H9 (cell line): ENCODE results near the gene RHBDF1. TPM values are rescaled to one million over a fixed set of nuclear protein-coding genes. Genes with fewer than 3 reads are reported as not detected.

Source experiments
- DNase-seq: peaks from one replicate; pipeline ENCODE4 v3.0.0-alpha.2; 2017
- H2AFZ ChIP-seq: one replicate; pipeline ENCODE4 v1.6.1; 2013; ENCODE audit warnings: mild to moderate bottlenecking, low read length, control low read depth, moderate library complexity
- H2AK5ac ChIP-seq: 2 replicates; pipeline ENCODE4 v1.6.1; 2013; ENCODE audit warnings: low read length, control low read depth, mixed read lengths; ENCODE audit not compliant: insufficient read length
- H2BK120ac ChIP-seq: one replicate; pipeline ENCODE4 v1.6.1; 2013; ENCODE audit warnings: low read depth, mild to moderate bottlenecking, low read length, control low read depth, inconsistent platforms; ENCODE audit not compliant: poor library complexity, severe bottlenecking
- H2BK12ac ChIP-seq: 2 replicates; pipeline ENCODE4 v1.6.1; 2013; ENCODE audit warnings: low read length, control low read depth, mixed read lengths, low read depth; ENCODE audit not compliant: insufficient read length
- H2BK15ac ChIP-seq: 2 replicates; pipeline ENCODE4 v1.6.1; 2013; ENCODE audit warnings: low read depth, low read length, control low read depth
- H2BK20ac ChIP-seq: one replicate; pipeline ENCODE4 v1.6.1; 2013; ENCODE audit warnings: low read depth, mild to moderate bottlenecking, low read length, control low read depth, inconsistent platforms; ENCODE audit not compliant: poor library complexity, severe bottlenecking
- H2BK5ac ChIP-seq: 2 replicates; pipeline ENCODE4 v1.6.1; 2013; ENCODE audit warnings: low read length, control low read depth, mixed read lengths; ENCODE audit not compliant: insufficient read length
- H3K14ac ChIP-seq: 2 replicates; pipeline ENCODE4 v1.6.1; 2013; ENCODE audit warnings: low read length, control low read depth; ENCODE audit not compliant: insufficient read depth
- H3K18ac ChIP-seq: 2 replicates; pipeline ENCODE4 v1.6.1; 2013; ENCODE audit warnings: low read depth, mild to moderate bottlenecking, mixed read lengths, low read length, control low read depth; ENCODE audit not compliant: insufficient read length
- H3K23ac ChIP-seq: 2 replicates; pipeline ENCODE4 v1.6.1; 2013; ENCODE audit warnings: low read length, control low read depth, mixed read lengths, low read depth; ENCODE audit not compliant: insufficient read length
- H3K23me2 ChIP-seq: 2 replicates; pipeline ENCODE4 v1.6.1; 2013; ENCODE audit warnings: low read depth, mild to moderate bottlenecking, mixed read lengths, low read length, control low read depth; ENCODE audit not compliant: insufficient read length, poor library complexity, severe bottlenecking
- H3K27ac ChIP-seq: 2 replicates; pipeline ENCODE4 v1.5.1; 2013; ENCODE audit warnings: low read length, control low read depth, mixed read lengths, low read depth; ENCODE audit not compliant: insufficient read length
- H3K27me3 ChIP-seq: 2 replicates; pipeline ENCODE4 v1.6.1; 2013; ENCODE audit warnings: low read length, control low read depth, inconsistent platforms; ENCODE audit not compliant: insufficient read depth
- H3K4ac ChIP-seq: 2 replicates; pipeline ENCODE4 v1.6.1; 2013; ENCODE audit warnings: low read depth, mild to moderate bottlenecking, control low read depth, inconsistent platforms, low read length, moderate library complexity
- H3K4me1 ChIP-seq: 2 replicates; pipeline ENCODE4 v1.6.1; 2013; ENCODE audit warnings: low read length, control low read depth, inconsistent platforms; ENCODE audit not compliant: insufficient read depth
- H3K4me2 ChIP-seq: 2 replicates; pipeline ENCODE4 v1.6.1; 2013; ENCODE audit warnings: low read length, control low read depth, mixed read lengths; ENCODE audit not compliant: insufficient read length, insufficient read depth
- H3K56ac ChIP-seq: 2 replicates; pipeline ENCODE4 v1.6.1; 2013; ENCODE audit warnings: low read depth, mild to moderate bottlenecking, mixed read lengths, low read length, control low read depth; ENCODE audit not compliant: insufficient read length
- H3K79me1 ChIP-seq: 2 replicates; pipeline ENCODE4 v1.6.1; 2013; ENCODE audit warnings: low read depth, mild to moderate bottlenecking, moderate library complexity, low read length, control low read depth, inconsistent platforms; ENCODE audit not compliant: insufficient read depth, poor library complexity, severe bottlenecking
- H3K79me2 ChIP-seq: 2 replicates; pipeline ENCODE4 v1.6.1; 2013; ENCODE audit warnings: low read length, control low read depth, inconsistent platforms; ENCODE audit not compliant: insufficient read depth
- H3K9ac ChIP-seq: 2 replicates; pipeline ENCODE4 v1.6.1; 2013; ENCODE audit warnings: low read length, control low read depth, mixed read lengths; ENCODE audit not compliant: insufficient read length; ENCODE audit errors: extremely low read depth
- H3K9me3 ChIP-seq: one replicate; pipeline ENCODE4 v1.6.1; 2013; ENCODE audit warnings: low read depth, low read length, inconsistent platforms; ENCODE audit not compliant: control insufficient read depth
- H3T11ph ChIP-seq: one replicate; pipeline ENCODE4 v1.6.1; 2013; ENCODE audit warnings: mild to moderate bottlenecking, low read length, control low read depth, inconsistent platforms
- H4K20me1 ChIP-seq: one replicate; pipeline ENCODE4 v1.6.1; 2013; ENCODE audit not compliant: control insufficient read depth, insufficient read length, insufficient read depth
- H4K5ac ChIP-seq: 2 replicates; pipeline ENCODE4 v1.6.1; 2013; ENCODE audit warnings: low read depth, mild to moderate bottlenecking, mixed read lengths, low read length, control low read depth; ENCODE audit not compliant: insufficient read length
- H4K8ac ChIP-seq: replicated peaks from 2 replicates; pipeline ENCODE4 v1.6.1; 2013; ENCODE audit warnings: low read length, control low read depth, mixed read lengths, low read depth; ENCODE audit not compliant: insufficient read length
- H4K91ac ChIP-seq: 2 replicates; pipeline ENCODE4 v1.6.1; 2013; ENCODE audit warnings: low read depth, mild to moderate bottlenecking, moderate library complexity, mixed read lengths, low read length, control low read depth; ENCODE audit not compliant: insufficient read length
- H3K27ac Mint-ChIP-seq, 3 experiments: 2 replicates in 2 of 3; 3 replicates in 1 of 3; pipeline ENCODE4 v1.8.0; 2020 to 2021; ENCODE audit warnings: mixed read lengths in 3 of 3, mild to moderate bottlenecking in 1 of 3, moderate library complexity in 1 of 3
- H3K27me3 Mint-ChIP-seq: 2 replicates; pipeline ENCODE4 v1.8.0; 2021; ENCODE audit warnings: low read depth, mild to moderate bottlenecking, moderate library complexity, mixed read lengths
- H3K36me3 Mint-ChIP-seq, 3 experiments: 2 replicates in 2 of 3; 3 replicates in 1 of 3; pipeline ENCODE4 v1.8.0; 2020 to 2021; ENCODE audit warnings: low read depth in 3 of 3, mixed read lengths in 3 of 3; ENCODE audit not compliant: insufficient read depth in 1 of 3
- H3K4me1 Mint-ChIP-seq, 2 experiments: 2 replicates each; pipeline ENCODE4 v1.8.0; 2020; ENCODE audit warnings: mixed read lengths in 2 of 2
- H3K4me3 Mint-ChIP-seq, 2 experiments: 2 replicates in 1 of 2; 3 replicates in 1 of 2; pipeline ENCODE4 v1.8.0; 2020 to 2021; ENCODE audit warnings: mild to moderate bottlenecking in 2 of 2, mixed read lengths in 2 of 2, moderate library complexity in 1 of 2
- H3K9me3 Mint-ChIP-seq, 2 experiments: 2 replicates in 1 of 2; 3 replicates in 1 of 2; pipeline ENCODE4 v1.8.0; 2020; ENCODE audit warnings: mild to moderate bottlenecking in 2 of 2, mixed read lengths in 2 of 2, moderate library complexity in 1 of 2
- CTCF ChIP-seq: fragments of 200-600 bp; sonication (generic); conservative IDR thresholded peaks from 3 replicates; pipeline ENCODE4 v1.8.0; 2021; ENCODE audit warnings: antibody characterized with exemption, mild to moderate bottlenecking
- WGBS: extraction: QIAGEN DNeasy Blood & Tissue Kit; methylation state at CpG from one replicate; pipeline ENCODE4 v1.1.7; 2013; ENCODE audit warnings: missing lambda C conversion rate, low lambda C conversion rate, mixed read lengths; ENCODE audit not compliant: insufficient read length; ENCODE audit errors: extremely low coverage; 5-methylcytosine and 5-hydroxymethylcytosine counted together
- total RNA-seq: library from RNA; stranded (reverse); gene quantifications from 2 replicates; pipeline ENCODE4 v1.2.1, GENCODE V29; 2021

RHBDF1 gene
- total RNA-seq, 1 experiment from 2014 or later, result 34.6 TPM

DNA sequence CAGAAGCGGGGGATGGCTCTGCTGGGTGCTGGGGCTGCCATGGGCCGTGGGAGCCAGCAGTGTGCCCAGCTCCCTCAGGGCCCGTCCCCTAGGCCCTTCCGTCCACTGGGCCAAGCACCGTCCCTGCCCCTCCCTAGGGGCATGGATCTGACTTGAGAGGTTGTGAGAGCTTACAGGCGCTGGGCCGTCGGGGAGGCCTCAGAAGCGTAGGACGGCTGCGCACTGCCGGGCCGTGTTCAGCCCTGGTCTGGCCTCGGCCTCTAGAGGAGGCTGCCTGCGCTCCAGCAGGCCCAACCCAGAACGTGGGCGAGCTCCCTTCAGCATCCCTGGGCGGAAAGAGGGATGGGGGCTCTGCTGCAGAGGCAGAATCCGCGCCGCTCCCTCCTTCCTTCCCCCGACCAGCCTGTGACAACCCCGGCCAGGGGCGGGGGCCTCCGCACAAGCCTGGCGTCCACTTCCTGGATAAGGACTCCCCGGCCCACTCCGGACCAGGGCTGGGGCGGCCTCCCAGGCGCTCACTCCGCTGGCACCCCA lies 4.9 kb upstream of the RHBDF1 start:
- H2AK5ac ChIP-seq, result no peak overlapping the region
- Mint-ChIP-seq H3K4me1 (peaks cover 33 to 47% of the 10 kb centered on the region in 2 experiments), H3K27ac (no peak overlapping the region; a peak in 1 of 7 replicates), H3K27me3 (peaks cover 1% of the 10 kb centered on the region), H3K4me3 (peak overlapping the region; percentile 56 to 74), H3K36me3 (peaks cover 0 to 11% (median 10%) of the 10 kb centered on the region in 3 experiments; a peak in 6 of 7 replicates), H3K9me3 (no peaks in the 10 kb centered on the region)
- peak overlapping the region; percentile 33 for H3K4me2 ChIP-seq
- H3K4me1 ChIP-seq, result peaks cover 6% of the 10 kb centered on the region; the same call in 1 of the 2 replicates
- no peak for TF ChIP-seq CTCF
- no peak overlapping the region for H3K27ac ChIP-seq
- H3K9ac ChIP-seq, result no peak overlapping the region
- H2BK20ac ChIP-seq, result no peak overlapping the region
- H3K9me3 ChIP-seq, result no peaks in the 10 kb centered on the region
- no peak overlapping the region for H2BK12ac ChIP-seq
- H4K20me1 ChIP-seq, result peaks cover 4% of the 10 kb centered on the region
- no peak overlapping the region for H4K8ac ChIP-seq
- no peak overlapping the region for H2AFZ ChIP-seq
- no peaks in the 10 kb centered on the region for H3K27me3 ChIP-seq
- no peak overlapping the region for H2BK5ac ChIP-seq
- H3K79me1 ChIP-seq, result no peaks in the 10 kb centered on the region
- no peak overlapping the region for H4K5ac ChIP-seq
- H2BK120ac ChIP-seq, result no peak overlapping the region
- peak; percentile 71 for DNase-seq
- no peak overlapping the region for H3K23ac ChIP-seq
- no peak overlapping the region for H2BK15ac ChIP-seq
- H4K91ac ChIP-seq, result no peak overlapping the region
- H3K56ac ChIP-seq, result no peak overlapping the region
- WGBS, result no CpG with 5 or more reads among the region's 31 CpGs
- peaks cover 8% of the 10 kb centered on the region for H3K23me2 ChIP-seq
- H3K14ac ChIP-seq, result no peak overlapping the region; the same call in 1 of the 2 replicates
- H3K79me2 ChIP-seq, result no peaks in the 10 kb centered on the region
- no peak overlapping the region for H3K18ac ChIP-seq
- no peak overlapping the region for H3T11ph ChIP-seq
- no peak overlapping the region for H3K4ac ChIP-seq
